Activated T-cell treated with anti-CD3 and anti-CD28 coated beads for 48 hours (primary cell): ENCODE data around the gene BEAN1.
"Not testable (repeated sequence)": the region's sequence is repeated elsewhere in the genome, so short reads cannot be mapped to it uniquely, and the experiment has no call there.

Source experiments
- DNase-seq: peaks from one replicate; pipeline ENCODE4 v3.0.0-alpha.2; 2020; ENCODE audit warnings: low read depth

The BEAN1 gene

DNA sequence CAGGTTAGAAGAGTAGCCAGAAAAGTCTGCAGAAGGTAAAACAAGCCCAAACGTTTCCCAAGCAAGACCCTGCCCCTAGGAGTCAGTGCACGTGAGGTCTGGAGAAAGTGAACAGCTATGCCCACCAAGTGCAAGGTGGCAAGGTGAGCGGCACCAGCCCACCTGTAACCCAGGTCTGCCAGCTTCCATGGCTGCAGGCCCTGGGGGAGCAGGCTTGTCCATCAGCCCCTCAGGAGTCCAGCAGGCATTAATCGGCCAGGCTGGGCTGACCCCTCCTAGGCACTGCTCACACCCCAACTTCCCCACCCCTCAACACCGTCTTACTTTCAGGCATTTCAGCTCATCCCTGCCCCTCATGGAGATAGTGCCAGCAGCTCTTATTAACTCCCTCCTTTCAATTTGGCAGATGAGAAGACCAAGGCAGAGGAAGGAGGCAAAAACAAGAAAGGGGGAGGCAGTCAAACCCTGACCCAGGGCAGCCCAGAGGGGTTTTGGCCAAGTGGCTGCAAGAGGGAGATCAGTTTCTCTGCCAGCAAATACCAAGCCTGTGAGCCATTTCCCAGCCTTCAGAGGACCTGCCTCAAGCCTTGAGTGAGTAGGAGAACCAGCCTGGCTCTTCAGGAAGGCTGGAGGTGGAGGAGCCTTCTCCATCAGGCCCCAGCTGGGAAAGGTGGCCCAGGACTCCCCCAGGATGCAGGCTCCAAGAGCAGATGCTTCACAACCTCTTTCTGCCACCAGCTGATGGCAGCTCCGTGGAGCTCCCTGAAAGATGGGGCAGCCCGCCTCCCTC lies 14.7 kb downstream of the BEAN1 start:
- DNase-seq: no peak

GRCh38 chr16:66442502-66443268 lies 15.6 kb downstream of the BEAN1 start:
- DNase-seq: no peak

DNA sequence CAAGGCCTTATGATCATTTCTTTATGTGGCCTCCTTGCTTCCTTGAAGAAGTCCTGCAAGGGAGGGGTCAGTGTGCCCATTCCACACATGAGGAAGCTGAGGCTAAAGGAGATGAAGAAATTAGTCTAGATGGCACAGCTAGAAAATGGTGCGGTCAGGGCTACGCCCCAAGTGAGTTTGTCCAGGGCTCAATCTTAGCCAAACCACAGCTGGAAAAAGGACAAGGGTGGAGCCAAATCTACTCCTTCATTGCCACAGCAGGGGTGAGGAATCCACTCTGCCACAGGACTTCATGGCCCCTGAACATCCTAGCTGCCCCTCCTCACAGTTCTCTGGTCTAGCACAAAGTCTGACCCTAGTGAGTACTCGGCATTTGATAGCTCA lies 16.2 kb downstream of the BEAN1 start:
- no peak for DNase-seq

DNA sequence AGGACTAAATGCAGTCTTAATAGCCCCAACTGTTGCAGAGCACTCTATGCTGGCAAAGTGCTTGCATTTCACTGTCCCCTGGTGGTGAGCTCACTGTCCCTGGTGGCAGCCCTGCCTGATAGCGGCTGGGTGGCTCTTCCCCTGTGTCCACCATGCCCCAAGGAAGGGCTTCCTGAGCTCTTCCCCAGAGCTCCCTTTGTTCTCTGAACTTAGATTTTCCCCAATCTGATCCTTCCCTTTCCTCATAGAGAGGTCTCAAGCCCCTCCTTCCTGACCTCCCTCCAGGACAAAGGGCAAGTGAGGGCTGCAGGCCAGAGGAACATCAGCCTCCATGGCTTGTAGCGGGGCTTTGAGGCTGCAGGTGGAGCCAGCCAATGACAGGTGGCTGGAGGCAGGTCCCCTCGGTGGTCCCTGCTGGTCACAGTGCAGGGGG lies 17.0 kb downstream of the BEAN1 start:
- DNase-seq: no peak

DNA sequence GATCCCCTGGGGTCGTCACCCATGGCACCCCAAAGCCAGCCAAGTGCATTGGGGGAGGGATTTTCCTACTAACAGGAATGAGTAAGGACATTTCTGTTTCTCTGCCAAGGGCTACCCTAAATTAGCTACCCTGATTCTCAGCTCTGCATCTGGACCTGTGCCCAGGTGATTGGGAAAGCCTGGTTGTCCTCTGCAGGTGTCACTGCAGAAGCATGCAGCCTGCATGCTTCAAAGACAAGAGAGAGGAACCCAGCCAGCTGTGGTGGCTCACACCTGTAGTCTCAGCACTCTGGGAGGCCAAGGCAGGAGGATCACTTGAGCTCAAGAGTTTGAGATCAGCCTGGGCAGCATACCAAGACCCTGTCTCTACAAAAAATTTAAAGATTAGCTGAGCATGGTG lies 19.6 kb downstream of the BEAN1 start:
- DNase-seq: no peak

DNA sequence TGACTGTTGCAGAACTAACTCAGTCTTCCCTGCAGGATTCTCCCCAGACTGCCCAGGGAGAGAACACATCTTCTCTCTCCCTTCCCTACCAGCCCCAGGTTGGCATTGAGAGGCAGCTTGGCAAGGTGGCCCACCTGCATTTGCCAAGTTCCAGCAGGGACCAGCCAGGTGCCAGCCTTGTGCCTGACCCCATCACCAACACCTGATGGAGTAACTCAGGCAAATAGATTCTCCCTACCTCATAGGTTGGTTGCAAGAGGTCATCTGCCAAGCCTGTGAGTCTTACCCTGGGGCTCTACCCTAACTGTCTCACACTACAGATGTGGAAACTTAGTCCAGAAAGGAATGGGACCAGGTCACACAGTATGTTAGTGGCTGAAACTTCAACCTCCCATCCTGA lies 20.4 kb downstream of the BEAN1 start:
- no peak for DNase-seq

- no peak for DNase-seq
Observed at GRCh38 chr16:66451548-66451947, 24.5 kb downstream of the BEAN1 start.

DNA sequence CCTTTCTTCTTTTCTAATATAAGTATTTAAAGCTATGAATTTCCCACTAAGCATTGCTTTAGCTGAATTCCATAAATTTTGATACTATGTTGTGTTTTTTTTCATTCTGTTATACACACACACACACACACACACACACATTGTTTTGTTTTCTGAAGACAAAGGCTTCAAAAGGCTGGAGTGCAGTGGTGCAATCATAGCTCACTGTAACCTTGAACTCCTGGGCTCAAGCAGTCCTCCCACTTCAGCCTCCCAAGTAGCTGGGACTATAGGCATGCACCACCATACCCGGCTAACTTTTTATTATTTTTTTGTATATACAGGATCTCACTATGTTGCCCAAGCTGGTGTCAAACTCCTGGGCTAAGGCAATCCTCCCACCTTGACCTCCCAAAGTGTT lies 26.1 kb downstream of the BEAN1 start:
- DNase-seq: not testable (repeated sequence)

DNA sequence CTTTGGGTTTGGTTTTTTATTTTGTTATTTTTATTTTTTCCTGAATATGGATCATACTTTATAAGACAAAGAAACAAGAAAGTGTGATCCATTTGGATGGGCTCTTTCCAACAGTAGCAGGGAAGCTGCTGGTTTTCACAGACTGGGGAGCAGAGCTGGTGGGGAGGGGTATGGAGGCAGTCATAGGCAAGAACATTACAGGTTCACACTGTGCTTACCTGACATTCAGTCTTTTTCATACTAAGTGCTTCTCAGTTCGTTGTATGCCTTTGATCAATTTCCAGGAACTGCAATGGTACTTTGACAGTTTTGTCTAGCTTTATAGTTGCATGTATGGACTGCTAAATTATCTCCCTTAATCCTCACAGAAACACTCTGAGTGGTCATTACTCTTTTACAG lies 27.7 kb downstream of the BEAN1 start:
- DNase-seq: no peak

- no peak for DNase-seq
Observed at GRCh38 chr16:66455970-66456369, 28.9 kb downstream of the BEAN1 start.

- no peak for DNase-seq
Observed at GRCh38 chr16:66457888-66458287, 30.8 kb downstream of the BEAN1 start.

- no peak for DNase-seq
Observed at GRCh38 chr16:66458292-66458691, 31.2 kb downstream of the BEAN1 start.

GRCh38 chr16:66458853-66459252 lies 31.8 kb downstream of the BEAN1 start:
- no peak for DNase-seq

DNA sequence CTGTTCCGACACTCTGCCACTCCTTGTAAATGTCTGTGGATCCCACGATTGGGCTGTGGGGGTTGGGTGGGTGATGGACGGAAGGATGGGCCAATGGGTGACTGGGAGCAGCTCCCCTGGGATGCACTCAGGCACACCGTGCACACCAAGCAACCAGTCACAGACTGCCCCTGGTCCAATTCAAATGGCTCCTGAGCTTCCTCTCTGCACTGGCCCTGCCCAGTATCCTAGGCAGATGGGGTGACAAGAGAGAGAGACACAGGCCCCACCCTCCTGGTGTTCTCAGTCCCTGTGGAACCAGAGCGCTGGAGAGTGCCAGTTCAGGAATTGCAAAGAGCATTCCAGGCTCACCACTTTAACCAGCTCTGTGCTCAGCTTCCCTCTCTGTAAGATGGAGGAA lies 32.8 kb downstream of the BEAN1 start:
- no peak for DNase-seq

DNA sequence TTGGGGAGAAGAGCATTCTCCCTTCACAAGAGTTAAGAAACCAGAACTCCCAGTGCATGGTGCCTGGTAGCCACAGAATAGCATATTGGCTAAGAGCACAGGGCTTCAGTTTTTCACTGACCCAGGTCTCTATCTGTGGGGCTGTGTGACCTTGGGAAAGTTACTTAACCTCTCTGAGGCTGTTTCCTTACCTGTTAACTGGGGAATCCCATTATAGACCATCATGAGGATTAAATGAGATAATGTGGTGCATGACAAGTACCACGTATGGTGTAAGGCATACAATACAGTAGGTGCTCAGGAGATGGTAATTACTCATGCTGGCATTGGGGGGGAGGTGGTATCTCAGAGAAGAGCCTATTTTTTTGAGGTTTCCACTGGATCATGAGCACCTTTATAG lies 33.6 kb downstream of the BEAN1 start:
- no peak for DNase-seq

GRCh38 chr16:66462912-66463311 lies 35.8 kb downstream of the BEAN1 start:
- DNase-seq: no peak

- not testable (repeated sequence) for DNase-seq
Observed at GRCh38 chr16:66465946-66466345, 38.9 kb downstream of the BEAN1 start.

GRCh38 chr16:66466636-66467035 lies 39.5 kb downstream of the BEAN1 start:
- DNase-seq: not testable (repeated sequence)

DNA sequence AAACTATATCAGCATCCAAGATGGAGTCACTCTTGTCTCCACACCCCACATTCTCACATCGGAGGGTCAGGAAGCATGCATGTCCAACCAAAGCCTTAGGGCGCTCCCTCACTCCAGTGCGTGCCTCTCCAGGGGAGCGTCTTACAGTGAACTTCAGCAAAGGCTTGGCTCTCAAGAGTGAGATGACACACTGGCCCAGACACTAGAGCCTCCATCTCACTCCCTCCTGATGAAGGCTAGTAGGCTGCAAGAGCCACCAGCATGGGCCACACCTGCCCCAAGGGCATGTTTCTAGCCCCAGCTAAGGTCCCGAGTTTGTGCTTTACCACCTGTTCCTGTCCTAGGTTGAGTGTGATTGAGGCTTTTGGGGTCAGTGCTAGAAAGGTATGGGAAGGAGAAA lies 40.5 kb downstream of the BEAN1 start:
- DNase-seq: no peak

DNA sequence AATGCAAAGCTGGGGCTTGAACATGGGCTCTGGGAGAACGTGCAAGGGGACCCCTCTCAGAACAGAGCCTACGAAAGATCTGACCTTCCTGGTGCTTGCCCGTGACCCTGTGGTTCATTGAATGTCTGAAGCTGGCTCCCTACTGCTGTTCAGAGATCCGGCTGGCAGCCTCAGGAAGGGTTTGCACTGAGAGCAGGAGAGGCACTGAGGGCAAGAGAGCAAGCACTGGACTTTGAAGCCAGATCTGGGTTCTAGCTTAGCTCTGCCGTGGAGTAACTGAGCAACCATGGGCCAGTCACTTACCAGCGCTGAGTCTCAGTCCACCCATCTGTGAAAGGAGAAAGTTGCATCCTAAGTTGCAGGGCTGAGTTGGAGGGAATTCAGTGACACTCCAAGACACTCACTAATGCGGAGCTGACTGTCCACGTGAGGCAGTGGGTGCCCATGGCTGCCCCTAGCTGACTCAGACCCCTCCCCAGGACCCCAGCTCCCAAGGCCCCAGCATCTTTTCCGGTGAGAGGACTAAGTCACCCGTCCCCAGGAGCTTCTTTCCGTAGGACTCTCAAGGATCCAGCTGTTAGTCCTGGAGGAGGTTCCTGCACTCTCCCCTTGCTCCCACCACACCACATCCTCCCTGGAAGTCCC lies 41.3 kb downstream of the BEAN1 start:
- DNase-seq: no peak

DNA sequence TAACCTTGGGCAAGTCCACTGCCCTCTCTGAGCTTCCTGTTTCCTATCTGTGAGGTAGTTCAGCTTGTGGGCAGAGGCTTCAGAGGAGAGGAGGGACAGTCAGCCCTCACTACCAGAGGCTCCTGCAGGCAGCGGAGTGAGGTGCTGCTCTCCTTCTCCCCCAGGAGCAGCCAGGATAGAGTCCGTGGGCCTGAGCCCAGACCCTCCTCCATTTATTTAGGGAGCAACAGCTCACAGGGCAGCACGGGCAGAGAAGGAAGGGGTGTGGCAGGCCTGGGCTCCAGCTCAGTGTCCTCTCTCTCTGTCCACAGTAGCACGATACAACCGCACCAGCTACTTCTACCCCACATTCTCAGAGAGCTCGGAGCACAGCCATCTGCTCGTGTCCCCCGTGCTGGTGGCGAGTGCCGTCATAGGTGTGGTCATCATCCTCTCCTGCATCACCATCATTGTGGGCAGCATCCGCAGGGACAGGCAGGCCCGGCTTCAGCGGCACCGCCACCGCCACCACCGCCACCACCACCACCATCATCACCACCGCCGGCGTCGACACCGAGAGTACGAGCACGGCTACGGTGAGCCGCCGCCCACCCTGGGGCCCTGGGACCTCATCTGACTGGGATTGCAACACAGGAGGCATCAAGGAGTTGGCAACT lies 42.3 kb downstream of the BEAN1 start:
- DNase-seq: no peak

- no peak for DNase-seq
Observed at GRCh38 chr16:66469947-66470546, 43.0 kb downstream of the BEAN1 start.
